Measurements from ENCODE around the gene MACROD2. TPM values are rescaled to one million over a fixed set of nuclear protein-coding genes. Genes with fewer than 3 reads are reported as not detected.

Gene MACROD2
- polyA plus RNA-seq, 2 of the 4 experiments (the other 2 are of a cell fraction): 0.96 to 1.3 TPM

DNA sequence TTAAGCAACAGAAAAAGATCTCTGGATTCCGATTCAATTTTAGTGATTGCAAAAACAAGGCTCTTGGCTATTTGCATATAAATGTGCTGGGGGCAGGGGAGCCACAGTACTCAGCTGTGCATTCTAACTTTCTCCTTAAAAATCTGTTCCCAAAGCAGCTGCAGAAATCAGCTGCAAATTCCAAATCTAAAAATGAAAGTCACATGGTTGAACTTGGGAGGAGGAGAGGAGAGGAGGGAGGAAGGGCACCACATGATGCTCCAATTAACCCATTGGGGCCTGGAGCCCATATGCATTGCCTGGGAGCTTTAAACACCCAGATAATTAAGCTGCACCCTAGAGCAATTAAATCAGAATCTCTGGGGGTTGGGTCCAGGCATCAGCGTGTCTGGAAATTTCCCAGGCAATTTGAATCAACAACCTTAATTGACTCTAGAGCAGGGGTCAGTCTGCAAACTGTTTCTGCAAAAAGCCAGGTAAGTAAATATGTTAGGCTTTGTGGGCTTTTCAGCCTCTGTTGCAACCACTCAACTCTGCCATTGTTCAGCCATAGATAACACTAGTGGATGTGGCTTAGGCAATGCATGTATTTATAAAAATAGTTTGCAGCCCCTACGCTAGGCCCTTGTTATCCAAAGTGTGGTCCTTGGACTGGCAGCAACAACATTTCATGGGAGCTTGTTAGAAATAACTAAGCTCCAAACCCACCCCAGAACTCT, 2069.8 kb downstream of the MACROD2 start:
- Histone ChIP-seq H3K4me2 (no peak overlapping the region), H3K9me3 (no peaks in the 10 kb centered on the region), H3K4me1 (no peaks in the 10 kb centered on the region), H3K27ac (no peak overlapping the region), H3K4me3 (no peak overlapping the region)
- WGBS (ENCODE audit: missing lambda C conversion rate): 24% methylated on average over 3 of the region's 3 CpGs
- CTCF ChIA-PET: interaction anchor here (0.9 kb wide), 1 partner anchor 13 kb away, joined by 3 read pairs; no protein-coding TSS in a partner anchor
- DNase-seq (ENCODE audit: low read depth in 1 of 2, low spot score in 1 of 2): no peak
- POLR2A ChIA-PET: no interaction called here
- no peak for FAIRE-seq
- TF ChIP-seq BCL3 (IDR thresholded peaks at IDR 0.05): no peak
- no peak for TF ChIP-seq RNF2 (IDR thresholded peaks at IDR 0.05; ENCODE audit: borderline replicate concordance, low read depth)
- no peak for TF ChIP-seq RARB (CRISPR knock-in tag; IDR thresholded peaks at IDR 0.05)
- TF ChIP-seq, protein P1, sequence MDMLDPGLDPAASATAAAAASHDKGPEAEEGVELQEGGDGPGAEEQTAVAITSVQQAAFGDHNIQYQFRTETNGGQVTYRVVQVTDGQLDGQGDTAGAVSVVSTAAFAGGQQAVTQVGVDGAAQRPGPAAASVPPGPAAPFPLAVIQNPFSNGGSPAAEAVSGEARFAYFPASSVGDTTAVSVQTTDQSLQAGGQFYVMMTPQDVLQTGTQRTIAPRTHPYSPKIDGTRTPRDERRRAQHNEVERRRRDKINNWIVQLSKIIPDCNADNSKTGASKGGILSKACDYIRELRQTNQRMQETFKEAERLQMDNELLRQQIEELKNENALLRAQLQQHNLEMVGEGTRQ (IDR thresholded peaks at IDR 0.05): no peak
- TF ChIP-seq, protein P2, sequence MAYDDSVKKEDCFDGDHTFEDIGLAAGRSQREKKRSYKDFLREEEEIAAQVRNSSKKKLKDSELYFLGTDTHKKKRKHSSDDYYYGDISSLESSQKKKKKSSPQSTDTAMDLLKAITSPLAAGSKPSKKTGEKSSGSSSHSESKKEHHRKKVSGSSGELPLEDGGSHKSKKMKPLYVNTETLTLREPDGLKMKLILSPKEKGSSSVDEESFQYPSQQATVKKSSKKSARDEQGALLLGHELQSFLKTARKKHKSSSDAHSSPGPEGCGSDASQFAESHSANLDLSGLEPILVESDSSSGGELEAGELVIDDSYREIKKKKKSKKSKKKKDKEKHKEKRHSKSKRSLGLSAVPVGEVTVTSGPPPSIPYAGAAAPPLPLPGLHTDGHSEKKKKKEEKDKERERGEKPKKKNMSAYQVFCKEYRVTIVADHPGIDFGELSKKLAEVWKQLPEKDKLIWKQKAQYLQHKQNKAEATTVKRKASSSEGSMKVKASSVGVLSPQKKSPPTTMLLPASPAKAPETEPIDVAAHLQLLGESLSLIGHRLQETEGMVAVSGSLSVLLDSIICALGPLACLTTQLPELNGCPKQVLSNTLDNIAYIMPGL (CRISPR knock-in tag; IDR thresholded peaks at IDR 0.05; ENCODE audit: borderline replicate concordance): no peak
- ATAC-seq: no peak

- Histone ChIP-seq H3K4me3 (no peak overlapping the region), H3K27ac (no peak overlapping the region), H3K4me1 (no peaks in the 10 kb centered on the region), H3K9me3 (0 out of 3 replicates have a peak, but pooled peaks cover 3% of the 10 kb centered on the region), H3K4me2 (no peak overlapping the region)
- ATAC-seq (no peak), DNase-seq (ENCODE audit: low read depth in 1 of 2, low spot score in 1 of 2) (no peak), FAIRE-seq (no peak)
- ChIA-PET POLR2A (no interaction called here), CTCF (no interaction called here)
- 4% methylated on average over 5 of the region's 5 CpGs for WGBS (ENCODE audit: missing lambda C conversion rate)
- TF ChIP-seq ATOH8 (CRISPR knock-in tag; IDR thresholded peaks at IDR 0.05; ENCODE audit: low read depth) (no peak), KDM1A (IDR thresholded peaks at IDR 0.05; ENCODE audit: low read depth) (no peak), MYC (IDR thresholded peaks at IDR 0.05; ENCODE audit: borderline replicate concordance, low read length) (no peak), FOSL2 (IDR thresholded peaks at IDR 0.05) (no peak), FOSL2 (CRISPR knock-in tag; IDR thresholded peaks at IDR 0.05) (no peak), RAD21 (conservative IDR thresholded peaks at IDR 0.05 in 1 of 2, IDR thresholded peaks at IDR 0.05 in 1 of 2) (no peak), FOSB (CRISPR knock-in tag; IDR thresholded peaks at IDR 0.05) (no peak), HEYL (CRISPR knock-in tag; IDR thresholded peaks at IDR 0.05) (no peak)
These were observed 2071.3 kb downstream of the MACROD2 start for GRCh38 chr20:16066571-16066970.

DNA sequence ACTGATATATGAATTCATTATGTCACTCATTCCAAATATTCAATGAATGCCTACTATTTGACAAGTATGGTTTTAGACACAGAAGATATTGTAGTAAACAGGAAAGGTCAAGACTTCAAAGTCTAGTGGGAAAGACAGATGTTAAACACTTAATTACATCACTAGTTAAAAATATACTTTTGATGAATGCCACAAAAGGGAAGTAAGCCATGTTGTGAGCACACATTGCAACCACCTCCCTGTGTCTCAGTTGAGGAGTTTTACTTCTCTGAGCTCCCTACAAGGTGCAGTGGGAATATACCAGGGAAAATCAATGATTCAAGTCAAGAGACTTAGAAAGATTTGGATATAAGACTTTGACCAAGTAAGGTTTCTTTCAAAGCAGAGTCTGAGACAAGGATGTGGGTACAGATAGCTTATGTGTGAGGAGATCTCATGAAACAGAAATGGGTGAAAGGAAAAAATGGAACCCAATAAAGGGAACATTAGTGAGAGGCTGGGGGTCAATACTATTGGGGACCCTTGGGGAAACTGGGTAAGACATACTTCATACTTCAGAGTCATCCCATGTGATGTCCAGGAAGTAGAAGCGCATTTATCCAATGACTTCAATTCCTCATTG, 2074.2 kb downstream of the MACROD2 start:
- H3K9me3 ChIP-seq: 0 out of 3 replicates have a peak, but pooled peaks cover 3% of the 10 kb centered on the region
- 96% methylated on average over 1 of the region's 1 CpG for WGBS (ENCODE audit: missing lambda C conversion rate)
- no peak overlapping the region for H3K4me3 ChIP-seq
- ATAC-seq: no peak
- ChIA-PET POLR2A (no interaction called here), CTCF (no interaction called here)
- FAIRE-seq: no peak
- H3K4me1 ChIP-seq: no peaks in the 10 kb centered on the region
- TF ChIP-seq SREBF2 (IDR thresholded peaks at IDR 0.05): no peak
- no peak for TF ChIP-seq REST (IDR thresholded peaks at IDR 0.05)
- no peak for TF ChIP-seq POLR2A (IDR thresholded peaks at IDR 0.05; ENCODE audit: low read length)
- TF ChIP-seq, protein P3, sequence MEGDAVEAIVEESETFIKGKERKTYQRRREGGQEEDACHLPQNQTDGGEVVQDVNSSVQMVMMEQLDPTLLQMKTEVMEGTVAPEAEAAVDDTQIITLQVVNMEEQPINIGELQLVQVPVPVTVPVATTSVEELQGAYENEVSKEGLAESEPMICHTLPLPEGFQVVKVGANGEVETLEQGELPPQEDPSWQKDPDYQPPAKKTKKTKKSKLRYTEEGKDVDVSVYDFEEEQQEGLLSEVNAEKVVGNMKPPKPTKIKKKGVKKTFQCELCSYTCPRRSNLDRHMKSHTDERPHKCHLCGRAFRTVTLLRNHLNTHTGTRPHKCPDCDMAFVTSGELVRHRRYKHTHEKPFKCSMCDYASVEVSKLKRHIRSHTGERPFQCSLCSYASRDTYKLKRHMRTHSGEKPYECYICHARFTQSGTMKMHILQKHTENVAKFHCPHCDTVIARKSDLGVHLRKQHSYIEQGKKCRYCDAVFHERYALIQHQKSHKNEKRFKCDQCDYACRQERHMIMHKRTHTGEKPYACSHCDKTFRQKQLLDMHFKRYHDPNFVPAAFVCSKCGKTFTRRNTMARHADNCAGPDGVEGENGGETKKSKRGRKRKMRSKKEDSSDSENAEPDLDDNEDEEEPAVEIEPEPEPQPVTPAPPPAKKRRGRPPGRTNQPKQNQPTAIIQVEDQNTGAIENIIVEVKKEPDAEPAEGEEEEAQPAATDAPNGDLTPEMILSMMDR (IDR thresholded peaks at IDR 0.05): no peak
- no peak for TF ChIP-seq MYC (IDR thresholded peaks at IDR 0.05; ENCODE audit: borderline replicate concordance, low read length)
- TF ChIP-seq HDAC2 (IDR thresholded peaks at IDR 0.05): no peak
- H3K4me2 ChIP-seq: no peak overlapping the region
- no peak for DNase-seq (ENCODE audit: low read depth in 1 of 2, low spot score in 1 of 2)
- H3K27ac ChIP-seq: no peak overlapping the region

Measured in A549 (cell line).